ENCODE measurements around the gene PARD3B. TPM values are rescaled to one million over a fixed set of nuclear protein-coding genes. Genes with fewer than 3 reads are reported as not detected.

PARD3B gene, protein sequence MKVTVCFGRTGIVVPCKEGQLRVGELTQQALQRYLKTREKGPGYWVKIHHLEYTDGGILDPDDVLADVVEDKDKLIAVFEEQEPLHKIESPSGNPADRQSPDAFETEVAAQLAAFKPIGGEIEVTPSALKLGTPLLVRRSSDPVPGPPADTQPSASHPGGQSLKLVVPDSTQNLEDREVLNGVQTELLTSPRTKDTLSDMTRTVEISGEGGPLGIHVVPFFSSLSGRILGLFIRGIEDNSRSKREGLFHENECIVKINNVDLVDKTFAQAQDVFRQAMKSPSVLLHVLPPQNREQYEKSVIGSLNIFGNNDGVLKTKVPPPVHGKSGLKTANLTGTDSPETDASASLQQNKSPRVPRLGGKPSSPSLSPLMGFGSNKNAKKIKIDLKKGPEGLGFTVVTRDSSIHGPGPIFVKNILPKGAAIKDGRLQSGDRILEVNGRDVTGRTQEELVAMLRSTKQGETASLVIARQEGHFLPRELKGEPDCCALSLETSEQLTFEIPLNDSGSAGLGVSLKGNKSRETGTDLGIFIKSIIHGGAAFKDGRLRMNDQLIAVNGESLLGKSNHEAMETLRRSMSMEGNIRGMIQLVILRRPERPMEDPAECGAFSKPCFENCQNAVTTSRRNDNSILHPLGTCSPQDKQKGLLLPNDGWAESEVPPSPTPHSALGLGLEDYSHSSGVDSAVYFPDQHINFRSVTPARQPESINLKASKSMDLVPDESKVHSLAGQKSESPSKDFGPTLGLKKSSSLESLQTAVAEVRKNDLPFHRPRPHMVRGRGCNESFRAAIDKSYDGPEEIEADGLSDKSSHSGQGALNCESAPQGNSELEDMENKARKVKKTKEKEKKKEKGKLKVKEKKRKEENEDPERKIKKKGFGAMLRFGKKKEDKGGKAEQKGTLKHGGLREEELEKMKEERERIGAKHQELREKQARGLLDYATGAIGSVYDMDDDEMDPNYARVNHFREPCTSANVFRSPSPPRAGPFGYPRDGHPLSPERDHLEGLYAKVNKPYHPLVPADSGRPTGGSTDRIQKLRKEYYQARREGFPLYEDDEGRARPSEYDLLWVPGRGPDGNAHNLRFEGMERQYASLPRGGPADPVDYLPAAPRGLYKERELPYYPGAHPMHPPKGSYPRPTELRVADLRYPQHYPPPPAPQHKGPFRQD (N-terminal part only)
- total RNA-seq = 6.8 TPM
- long read RNA-seq, partial matches to known transcripts = 2 of 5 reads
- long read RNA-seq, other reads (novel, unspliced or antisense) = 3 of 5 reads

DNA sequence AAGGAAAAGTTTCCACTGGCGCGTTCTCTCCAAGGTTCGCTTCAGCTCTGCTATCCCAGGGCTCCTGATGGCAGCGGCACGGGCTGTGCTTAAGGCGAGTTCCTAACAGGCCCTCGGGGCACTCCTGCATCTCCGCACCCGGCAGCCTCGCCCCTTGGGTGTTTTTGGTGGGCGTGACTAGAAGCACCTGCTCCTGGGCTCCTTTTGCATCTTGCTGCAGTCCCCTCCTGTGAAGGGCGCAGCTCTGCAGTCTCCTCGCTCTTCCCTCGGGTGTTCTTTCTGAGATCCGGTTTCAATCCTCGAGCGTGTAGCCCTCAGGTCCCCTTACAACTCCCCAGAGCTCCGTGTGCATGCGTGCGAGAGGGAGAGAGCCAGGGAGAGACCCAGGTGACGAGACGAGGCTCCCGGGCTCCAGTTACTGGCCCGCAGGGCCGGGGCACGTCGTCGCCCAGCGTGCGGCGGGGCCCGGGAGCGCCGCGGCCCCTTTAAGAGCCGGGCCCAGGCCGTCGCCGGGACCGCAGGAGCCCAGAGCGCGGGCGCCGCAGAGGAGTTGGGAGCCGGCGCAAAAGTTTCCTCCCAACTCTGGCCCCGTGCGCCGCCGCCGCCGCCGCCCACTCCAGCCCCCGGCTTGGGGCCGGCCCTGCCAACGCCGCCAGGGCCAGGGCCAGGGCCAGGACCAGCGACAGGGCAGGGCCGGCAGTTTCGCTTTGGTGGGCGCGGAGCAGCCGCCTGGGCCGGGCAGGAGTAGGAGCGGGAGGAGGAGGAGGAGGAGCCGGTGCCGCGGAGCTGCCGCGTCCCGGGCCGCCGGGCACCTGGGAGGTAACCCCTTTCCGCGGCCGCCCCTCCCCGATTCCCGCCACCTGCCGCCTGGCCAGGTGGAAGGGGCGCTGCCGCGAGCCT is at the start of gene PARD3B:
TSS of gene PARD3B (plus strand) at position 515 of the 900 bp plus-strand sequence. CDS start 525 bp downstream, outside the sequence.
- ATAC-seq (ENCODE audit: poor library complexity) (peak; percentile 98), DNase-seq (peak; percentile 72)
- intact Hi-C loops (cut with DNase I) = no loop called here

DNA sequence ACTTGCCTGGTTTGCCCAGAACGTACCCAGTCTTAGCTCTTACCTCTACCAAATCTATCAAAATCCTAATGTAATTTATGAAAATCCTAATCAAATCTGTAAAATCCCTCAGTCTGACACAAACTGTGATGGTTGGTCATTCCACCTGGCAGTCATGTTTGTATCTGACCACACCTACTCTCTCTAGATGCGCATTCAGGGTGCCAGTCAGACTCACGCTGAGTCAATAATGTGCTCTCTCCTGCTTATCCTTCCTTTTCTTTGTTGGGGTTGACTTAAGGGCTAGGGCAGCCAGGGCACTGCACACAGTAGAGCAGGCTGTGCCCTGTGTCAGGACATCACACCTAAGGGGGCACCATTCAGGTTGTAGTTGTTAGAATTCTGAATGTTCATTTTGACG is 48.5 kb upstream of the PARD3B start:
- no peak for ATAC-seq (ENCODE audit: poor library complexity)
- no peak for DNase-seq
- intact Hi-C loops (cut with DNase I) = no loop called here

DNA sequence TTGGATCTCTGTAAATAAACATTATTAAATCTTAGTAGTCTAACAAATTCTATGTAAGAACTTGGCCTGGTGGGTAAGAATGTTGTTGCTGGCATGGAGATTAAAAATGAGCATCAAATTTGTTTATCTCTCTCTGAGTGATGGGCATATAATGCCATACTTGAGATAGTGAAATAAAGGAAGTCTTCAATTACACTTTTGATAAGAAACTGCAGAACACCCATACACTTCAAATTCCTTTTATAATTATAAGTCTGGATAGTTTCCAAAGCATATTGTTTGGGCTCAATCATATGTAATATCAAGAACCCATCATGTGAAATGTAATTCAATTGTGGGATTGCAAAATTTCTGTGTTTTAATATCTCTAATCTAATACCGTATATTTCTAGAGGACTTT is 47.4 kb upstream of the PARD3B start:
- ATAC-seq (ENCODE audit: poor library complexity) (no peak), DNase-seq (no peak)
- intact Hi-C loops (cut with DNase I) = no loop called here

DNA sequence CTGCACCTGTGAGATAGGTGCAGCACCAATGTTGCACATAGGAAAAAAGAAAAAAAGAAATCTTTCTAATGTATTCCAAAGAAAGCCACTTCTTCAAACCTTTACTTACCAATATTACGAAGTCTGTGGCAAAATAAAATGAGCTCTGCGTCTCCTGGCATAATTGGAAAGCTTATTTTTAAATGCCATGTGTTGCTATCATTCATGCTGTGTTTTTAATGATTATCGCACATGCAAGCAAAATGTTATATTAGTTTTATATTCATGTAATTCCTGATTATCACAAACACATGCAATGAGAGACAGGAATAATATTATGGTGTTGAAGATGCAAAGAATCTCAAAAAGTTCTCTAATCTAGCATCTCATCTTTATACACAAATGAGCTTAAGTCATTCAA is 47.0 kb upstream of the PARD3B start:
- ATAC-seq (ENCODE audit: poor library complexity) (no peak), DNase-seq (no peak)
- intact Hi-C loops (cut with DNase I) = no loop called here

DNA sequence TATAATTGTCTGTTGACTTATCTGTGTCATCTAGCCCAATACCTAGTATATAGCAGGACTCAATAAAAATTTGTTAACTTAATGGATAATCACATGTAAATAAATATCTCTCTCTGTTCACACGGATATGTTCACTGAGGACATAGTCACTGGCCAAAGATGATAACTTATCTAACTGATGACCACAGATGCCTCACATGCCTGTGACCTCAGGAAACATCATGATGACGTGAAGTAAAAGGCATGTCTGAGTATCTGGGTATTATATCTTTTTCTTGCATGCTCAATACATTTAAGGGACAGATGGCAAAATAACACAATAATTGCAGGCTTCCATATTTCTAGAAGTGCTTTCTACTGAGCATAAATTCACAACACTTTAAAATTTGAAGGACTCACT is 41.4 kb upstream of the PARD3B start:
- intact Hi-C loops (cut with DNase I) = no loop called here
- DNase-seq = no peak
- no peak for ATAC-seq (ENCODE audit: poor library complexity)

DNA sequence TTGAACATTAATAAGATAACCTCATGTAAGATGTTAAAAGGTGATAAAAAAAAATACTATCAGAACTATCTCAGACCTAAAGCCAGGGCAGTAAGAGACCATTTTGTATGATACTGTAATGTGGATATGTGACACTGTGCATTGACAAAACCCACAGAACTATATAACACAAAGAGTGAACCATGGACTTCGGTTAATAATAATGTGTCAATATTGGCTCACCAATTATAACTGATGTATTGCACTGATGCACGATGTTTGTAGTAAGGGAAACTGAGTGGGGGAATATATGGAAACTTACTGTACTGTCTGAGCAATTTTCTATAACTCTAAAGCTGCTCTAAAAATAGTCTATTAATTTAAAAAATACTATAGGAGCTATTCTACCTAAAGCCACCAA is 40.7 kb upstream of the PARD3B start:
- no peak for DNase-seq
- ATAC-seq (ENCODE audit: poor library complexity) = no peak
- intact Hi-C loops (cut with DNase I) = no loop called here

DNA sequence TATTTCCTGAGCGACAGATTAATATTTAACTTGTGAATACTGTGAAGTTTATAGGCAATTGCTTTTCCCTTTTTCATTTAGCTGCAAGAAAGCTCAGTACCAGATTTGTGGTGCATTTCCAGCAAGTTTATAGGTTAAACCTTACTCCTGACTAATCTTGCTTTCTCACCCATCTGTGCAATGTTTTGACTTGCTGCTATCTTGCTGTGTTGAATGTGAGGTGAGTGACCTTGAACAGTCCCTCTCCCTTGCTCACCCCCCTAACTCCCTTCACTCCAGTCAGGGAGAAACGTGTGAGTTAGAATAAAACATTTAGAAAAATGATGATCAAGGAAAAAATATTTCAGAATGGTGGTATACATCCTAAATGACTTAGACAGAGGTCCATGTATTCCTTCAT is 39.8 kb upstream of the PARD3B start:
- DNase-seq (no peak), ATAC-seq (ENCODE audit: poor library complexity) (no peak)
- intact Hi-C loops (cut with DNase I) = no loop called here

DNA sequence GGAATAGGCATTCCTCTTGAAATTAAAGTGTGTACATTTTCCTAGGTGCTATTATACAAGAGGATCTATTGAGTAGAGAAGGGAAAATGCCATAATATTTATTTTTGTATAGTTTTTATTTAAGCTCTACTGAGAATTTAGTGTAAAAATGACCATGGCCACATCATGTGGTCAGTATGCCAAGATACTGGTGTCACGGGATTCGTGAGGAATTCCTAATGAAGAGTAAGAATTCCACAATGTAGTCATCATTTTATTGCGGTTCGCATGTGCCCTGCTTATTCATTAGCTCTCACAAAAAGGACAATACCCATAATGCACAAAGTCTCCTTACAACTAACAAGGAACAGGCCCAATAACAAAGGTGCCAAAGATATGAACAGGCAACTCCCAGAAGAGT is 39.3 kb upstream of the PARD3B start:
- no peak for ATAC-seq (ENCODE audit: poor library complexity)
- no peak for DNase-seq
- intact Hi-C loops (cut with DNase I) = no loop called here

DNA sequence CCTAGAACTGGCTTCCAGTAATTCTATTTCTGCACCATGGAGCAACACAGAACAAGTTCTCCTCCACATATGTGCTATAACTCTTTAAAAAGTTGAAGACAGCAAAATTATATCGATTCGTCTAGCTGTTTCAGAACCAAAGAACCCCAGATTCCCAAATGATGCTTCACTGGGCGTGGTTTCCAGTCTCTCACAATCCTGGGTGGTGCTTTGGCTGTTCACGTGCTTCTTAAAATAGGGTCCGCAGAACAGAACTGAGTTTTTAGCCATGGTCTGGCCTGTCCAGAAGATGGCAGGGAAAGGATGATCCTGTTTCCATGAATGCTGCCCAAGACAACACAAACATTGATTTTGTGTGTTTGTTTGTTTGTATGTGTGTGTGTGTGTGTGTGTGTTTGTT is 37.6 kb upstream of the PARD3B start:
- no peak for ATAC-seq (ENCODE audit: poor library complexity)
- intact Hi-C loops (cut with DNase I) = no loop called here
- DNase-seq = no peak

DNA sequence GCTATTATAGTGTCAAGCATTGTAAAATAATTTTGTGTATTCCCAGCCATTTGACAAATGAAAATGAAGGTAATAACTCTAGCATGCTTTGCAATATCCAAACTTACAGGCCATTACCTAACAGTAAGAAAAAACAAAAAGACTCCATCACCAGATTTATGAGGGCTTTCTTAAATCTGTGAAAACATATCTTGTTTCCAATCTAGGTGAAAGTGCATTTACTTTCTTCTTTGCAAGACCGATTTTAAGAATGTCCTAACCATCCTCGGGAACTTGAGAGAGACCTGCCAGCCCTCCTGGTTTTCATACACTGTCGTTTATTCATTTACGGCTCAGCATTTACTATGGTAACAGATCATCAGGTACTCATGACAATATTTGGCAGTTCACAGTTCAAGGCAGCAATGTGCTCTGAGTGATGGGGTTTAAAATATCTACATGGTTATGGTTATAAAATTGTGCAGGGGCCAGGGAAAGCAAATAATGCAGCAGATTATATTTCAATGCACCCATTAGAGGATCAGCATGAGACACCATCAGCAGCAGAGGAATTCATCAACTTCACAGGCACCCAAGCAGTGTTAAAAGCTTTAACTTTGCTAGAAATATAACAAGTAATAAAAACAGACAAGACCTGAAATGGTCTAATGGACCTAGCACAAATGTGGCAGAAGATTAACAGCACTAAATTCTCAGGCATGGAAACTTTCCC is 34.4 kb upstream of the PARD3B start:
- intact Hi-C loops (cut with DNase I) = no loop called here
- no peak for DNase-seq
- no peak for ATAC-seq (ENCODE audit: poor library complexity)

DNA sequence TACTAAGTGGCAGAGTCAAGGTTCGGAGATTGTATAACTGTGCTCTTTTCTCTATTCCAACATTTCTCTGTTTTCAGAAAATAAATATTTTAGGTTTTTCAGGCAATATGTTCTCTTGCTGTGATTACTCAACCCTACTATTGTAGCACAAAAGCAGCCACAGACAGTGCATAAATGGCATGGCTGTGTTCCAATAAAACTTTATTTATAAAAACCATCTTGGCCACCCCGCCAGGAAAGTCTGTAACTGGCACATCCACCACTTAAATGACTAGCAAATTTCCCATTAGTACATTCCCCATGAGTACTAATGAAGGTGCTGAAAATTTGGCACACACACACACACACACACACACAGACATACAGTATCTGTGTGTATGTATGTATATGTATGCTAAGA is 30.8 kb upstream of the PARD3B start:
- DNase-seq (no peak), ATAC-seq (ENCODE audit: poor library complexity) (no peak)
- intact Hi-C loops (cut with DNase I) = no loop called here

DNA sequence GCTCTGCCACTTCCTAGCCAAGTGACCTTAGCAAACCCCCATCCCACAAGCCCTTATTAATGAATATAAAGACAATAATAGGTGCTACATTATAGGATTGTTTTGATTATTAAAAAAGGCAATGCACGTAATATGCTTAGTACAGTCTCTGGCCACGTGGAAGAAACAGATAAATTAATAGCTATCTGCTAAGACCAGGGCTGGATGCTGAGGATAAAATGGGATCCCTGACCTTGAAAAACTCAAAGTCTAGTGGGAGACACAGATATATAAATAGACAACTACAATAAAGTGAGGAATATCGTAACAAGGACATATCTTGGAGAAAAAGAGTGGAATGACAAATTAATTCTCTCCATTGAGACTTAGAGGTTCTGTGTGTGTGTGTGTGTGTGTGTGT is 29.9 kb upstream of the PARD3B start:
- ATAC-seq (ENCODE audit: poor library complexity) (no peak), DNase-seq (no peak)
- intact Hi-C loops (cut with DNase I) = no loop called here

DNA sequence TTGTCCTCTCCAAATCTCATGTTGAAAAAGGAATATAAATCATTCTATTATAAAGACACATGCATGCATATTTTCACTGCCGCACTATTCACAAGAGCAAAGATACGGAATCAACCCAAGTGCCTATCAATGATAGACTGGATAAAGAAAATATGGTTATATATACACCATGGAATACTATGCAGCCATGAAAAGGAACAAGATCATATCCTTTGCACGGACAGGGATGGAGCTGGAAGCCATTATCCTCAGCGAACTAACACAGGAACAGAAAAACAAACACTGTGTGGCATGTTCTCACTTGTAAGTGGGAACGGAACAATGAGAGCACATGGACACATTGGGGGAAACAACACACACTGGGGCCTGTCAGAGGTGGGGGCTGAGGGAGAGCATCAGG is 28.1 kb upstream of the PARD3B start:
- intact Hi-C loops (cut with DNase I) = no loop called here
- DNase-seq (no peak), ATAC-seq (ENCODE audit: poor library complexity) (no peak)

DNA sequence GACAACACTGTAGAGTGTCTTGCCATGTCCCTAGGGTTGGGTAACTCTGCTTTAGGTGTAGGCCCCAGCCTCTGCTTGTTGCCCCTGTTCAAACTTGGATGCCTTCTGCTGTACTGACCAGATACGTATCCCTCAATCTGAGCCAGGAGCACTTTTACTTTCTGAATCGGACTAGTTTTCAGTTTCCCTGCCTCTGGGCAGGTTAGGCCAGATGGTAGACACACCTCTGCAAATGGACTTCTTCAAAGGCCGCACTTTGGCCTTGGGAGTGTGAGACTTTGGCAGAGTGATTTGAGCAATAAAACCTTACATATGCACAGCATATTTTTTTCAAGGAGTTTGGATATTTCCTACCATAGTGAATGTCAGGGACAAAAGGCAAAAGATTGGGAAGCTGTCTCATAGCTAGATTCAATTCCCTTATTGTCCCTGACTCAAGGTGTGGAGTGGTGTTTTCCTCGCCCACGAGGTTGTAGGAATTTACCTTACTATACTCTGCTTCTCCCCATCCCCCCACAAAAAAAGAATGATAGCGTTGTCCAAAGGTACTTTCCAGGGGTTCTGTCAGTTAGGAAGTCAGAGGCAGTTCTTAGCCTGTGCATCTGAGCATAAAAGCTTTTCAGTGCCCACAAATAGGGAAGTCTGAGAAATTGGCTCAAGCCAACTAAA is 15.3 kb upstream of the PARD3B start:
- ATAC-seq (ENCODE audit: poor library complexity) (no peak), DNase-seq (no peak)
- intact Hi-C loops (cut with DNase I) = no loop called here

DNA sequence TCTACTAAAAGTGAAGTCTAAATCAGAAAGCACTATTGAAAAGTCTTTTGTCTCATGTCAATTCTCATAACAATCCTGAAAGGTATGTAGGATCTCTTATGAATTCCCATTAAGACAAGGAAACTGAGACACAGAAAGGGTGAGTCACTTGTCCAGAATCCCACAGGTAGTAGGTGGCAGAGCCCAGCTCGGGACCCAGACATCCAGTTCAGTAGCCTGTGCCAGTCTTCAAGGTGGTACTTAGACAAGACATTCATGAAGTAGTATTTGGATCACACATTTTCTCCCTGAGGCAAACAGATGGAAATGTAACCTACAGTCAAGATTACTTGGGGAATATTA is 14.8 kb upstream of the PARD3B start:
- ATAC-seq (ENCODE audit: poor library complexity) (no peak), DNase-seq (no peak)
- intact Hi-C loops (cut with DNase I) = no loop called here

DNA sequence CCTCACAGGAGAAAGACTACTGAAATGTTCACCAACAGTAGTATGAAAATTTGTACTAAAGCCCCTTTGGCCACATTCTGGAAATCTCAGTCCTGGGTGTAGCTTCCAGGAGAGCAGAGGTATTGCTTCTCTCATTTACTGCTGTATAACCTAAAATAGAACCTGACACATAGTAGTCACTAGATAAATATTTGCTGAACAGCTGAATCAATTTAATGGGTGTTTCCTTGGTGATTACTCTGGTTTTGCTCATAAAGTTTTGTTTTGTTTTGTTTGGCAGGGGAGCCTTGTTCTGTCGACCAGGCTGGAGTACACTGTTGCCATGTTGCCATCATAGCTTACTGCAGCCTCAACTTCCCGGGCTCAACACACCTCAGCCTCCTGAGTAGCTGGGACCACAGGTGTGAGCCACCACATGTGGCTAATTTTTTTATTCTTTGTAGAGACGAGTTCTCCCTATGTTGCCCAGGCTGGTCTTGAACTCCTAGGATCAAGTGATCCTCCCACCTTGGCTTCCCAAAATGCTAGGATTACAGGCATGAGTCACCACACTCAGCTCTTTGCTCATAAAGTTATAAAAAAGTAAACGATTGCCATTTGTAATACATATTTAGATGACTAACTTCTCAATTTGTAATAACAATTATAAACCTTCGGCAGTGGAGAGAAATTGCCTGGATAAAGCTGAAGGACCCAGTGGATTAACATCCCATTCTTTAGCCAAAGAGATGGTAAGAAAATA is 11.5 kb upstream of the PARD3B start:
- DNase-seq (no peak), ATAC-seq (ENCODE audit: poor library complexity) (no peak)
- intact Hi-C loops (cut with DNase I) = no loop called here

DNA sequence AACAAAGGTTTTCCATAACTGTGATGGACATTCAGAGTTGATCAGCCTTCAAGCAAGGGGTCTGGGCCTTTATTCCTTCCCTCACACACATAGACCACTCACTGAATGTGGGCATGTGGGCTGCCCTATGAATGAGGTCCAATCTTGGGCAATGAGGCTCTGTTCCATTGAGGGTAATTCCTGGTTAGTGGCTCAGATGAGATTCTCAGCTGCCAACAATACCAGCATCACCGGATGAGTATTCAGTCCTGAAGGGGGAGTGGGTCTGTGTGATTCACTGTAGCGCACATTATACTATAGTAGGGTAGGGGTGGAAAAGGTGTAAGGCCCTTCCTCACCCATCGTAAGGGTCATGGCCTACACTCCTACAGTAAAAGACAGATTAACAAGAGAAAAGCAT is 9.9 kb upstream of the PARD3B start:
- no peak for ATAC-seq (ENCODE audit: poor library complexity)
- no peak for DNase-seq
- intact Hi-C loops (cut with DNase I) = no loop called here
